Right lobe of liver (tissue), 4 donors: Measurements from ENCODE around the gene WDFY1.

Experiments
- POLR2A ChIP-seq: fragments of 450-650 bp; IDR thresholded peaks from one replicate; pipeline ENCODE4 v1.6.1; 2017; ENCODE audit warnings: antibody characterized with exemption, mild to moderate bottlenecking
- TF ChIP-seq, protein P1 (sequence below), 4 donors: fragments of 200-600 bp in 3 of 4; fragments of 450-650 bp in 1 of 4; IDR thresholded peaks; one replicate each; pipeline versions ENCODE4 v1.5.1 to v1.8.0; 2016 to 2022; ENCODE audit warnings: antibody characterized with exemption in 4 of 4, mild to moderate bottlenecking in 2 of 4
- donor health status: DM: no; HTN: no; CAD: no.
- donor health status: DM: no; HTN: no; CAD: no.
- donor health status: DM: no; HTN: yes; CAD: no.

DNA sequence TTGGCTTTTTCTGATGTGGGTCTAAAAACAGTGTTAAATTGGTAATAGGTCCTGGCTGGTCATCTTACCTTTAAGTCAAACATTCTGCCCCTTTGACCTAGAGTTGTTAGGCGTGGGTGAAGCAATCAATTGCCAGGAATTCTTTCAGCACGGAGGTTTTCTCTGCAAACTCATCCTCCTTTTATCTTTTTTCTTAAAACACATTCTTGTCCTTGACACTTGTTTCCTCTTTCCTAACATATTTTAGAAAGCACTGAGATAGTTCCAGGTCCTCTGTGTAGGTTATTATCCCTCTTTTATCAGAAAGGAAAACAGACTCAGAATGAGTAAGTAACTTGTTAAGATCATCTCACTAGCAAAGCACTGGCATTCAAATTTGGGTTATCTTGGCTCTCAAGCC lies 89.1 kb downstream of the WDFY1 start:
- no peak for TF ChIP-seq POLR2A
- TF ChIP-seq, protein P1, sequence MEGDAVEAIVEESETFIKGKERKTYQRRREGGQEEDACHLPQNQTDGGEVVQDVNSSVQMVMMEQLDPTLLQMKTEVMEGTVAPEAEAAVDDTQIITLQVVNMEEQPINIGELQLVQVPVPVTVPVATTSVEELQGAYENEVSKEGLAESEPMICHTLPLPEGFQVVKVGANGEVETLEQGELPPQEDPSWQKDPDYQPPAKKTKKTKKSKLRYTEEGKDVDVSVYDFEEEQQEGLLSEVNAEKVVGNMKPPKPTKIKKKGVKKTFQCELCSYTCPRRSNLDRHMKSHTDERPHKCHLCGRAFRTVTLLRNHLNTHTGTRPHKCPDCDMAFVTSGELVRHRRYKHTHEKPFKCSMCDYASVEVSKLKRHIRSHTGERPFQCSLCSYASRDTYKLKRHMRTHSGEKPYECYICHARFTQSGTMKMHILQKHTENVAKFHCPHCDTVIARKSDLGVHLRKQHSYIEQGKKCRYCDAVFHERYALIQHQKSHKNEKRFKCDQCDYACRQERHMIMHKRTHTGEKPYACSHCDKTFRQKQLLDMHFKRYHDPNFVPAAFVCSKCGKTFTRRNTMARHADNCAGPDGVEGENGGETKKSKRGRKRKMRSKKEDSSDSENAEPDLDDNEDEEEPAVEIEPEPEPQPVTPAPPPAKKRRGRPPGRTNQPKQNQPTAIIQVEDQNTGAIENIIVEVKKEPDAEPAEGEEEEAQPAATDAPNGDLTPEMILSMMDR (IDR thresholded peaks at IDR 0.05) = no peak
